Epithelial cell of prostate (primary cell): ENCODE results near the gene NUDC.
A peak's percentile ranks its signal among the peaks of the same experiment; 100 is the strongest.
"Not testable (repeated sequence)": the region's sequence is repeated elsewhere in the genome, so short reads cannot be mapped to it uniquely, and the experiment has no call there.

Experiments
- DNase-seq: peaks from one replicate; pipeline ENCODE4 v3.0.0-alpha.2; 2011; ENCODE audit warnings: low read depth, low spot score
- H3K27ac ChIP-seq: fragments of 450-650 bp; 2 replicates; pipeline ENCODE4 v1.5.1; 2017; ENCODE audit warnings: mild to moderate bottlenecking

NUDC gene

GRCh38 chr1:26910343-26911160, 11.0 kb upstream of the NUDC start:
- DNase-seq, result no peak
- H3K27ac ChIP-seq, result no peak overlapping the region

- DNase-seq, result no peak
- H3K27ac ChIP-seq, result no peak overlapping the region
Measured at GRCh38 chr1:26911399-26912146, 10.0 kb upstream of the NUDC start.

- no peak for DNase-seq
- no peak overlapping the region for H3K27ac ChIP-seq
Measured at GRCh38 chr1:26912147-26912490, 9.4 kb upstream of the NUDC start.

- DNase-seq, result no peak
- no peak overlapping the region for H3K27ac ChIP-seq
Measured at GRCh38 chr1:26913389-26913753, 8.2 kb upstream of the NUDC start.

- no peak for DNase-seq
- no peak within 1 kb of the TSS for H3K27ac ChIP-seq
Measured at GRCh38 chr1:26913754-26914619, 7.6 kb upstream of the NUDC start, which contains the start of gene NR0B2. Gene NR0B2 (minus strand): TSS chr1:26913975. CDS start chr1:26913940, 35 bp downstream.

GRCh38 chr1:26915204-26915842, 6.2 kb upstream of the NUDC start:
- no peak overlapping the region for H3K27ac ChIP-seq
- no peak for DNase-seq

- H3K27ac ChIP-seq, result no peak overlapping the region
- DNase-seq, result no peak
Measured at GRCh38 chr1:26921126-26921539, 410 bp upstream of the NUDC start.

- DNase-seq, result no peak
- peak overlapping the region; percentile 65 for H3K27ac ChIP-seq
Measured at GRCh38 chr1:26922431-26922729, 837 bp downstream of the NUDC start.

GRCh38 chr1:26922901-26923300, 1.4 kb downstream of the NUDC start:
- DNase-seq, result no peak
- H3K27ac ChIP-seq, result peak overlapping the region; percentile 65

GRCh38 chr1:26923711-26924110, 2.2 kb downstream of the NUDC start:
- DNase-seq, result no peak

GRCh38 chr1:26932531-26932930, 11.0 kb downstream of the NUDC start:
- no peak for DNase-seq
- H3K27ac ChIP-seq, result no peak overlapping the region

More at GRCh38 chr1:26923711-26924110, 2.2 kb downstream of the NUDC start:
- H3K27ac ChIP-seq, result peak overlapping the region; percentile 65

- no peak overlapping the region for H3K27ac ChIP-seq
- DNase-seq, result no peak
Measured at GRCh38 chr1:26936823-26937222, 15.3 kb downstream of the NUDC start.

- no peak for DNase-seq
- H3K27ac ChIP-seq, result no peak overlapping the region
Measured at GRCh38 chr1:26938004-26938658, 16.6 kb downstream of the NUDC start.

- no peak for DNase-seq
- no peak overlapping the region for H3K27ac ChIP-seq
Measured at GRCh38 chr1:26938659-26939025, 17.1 kb downstream of the NUDC start.

GRCh38 chr1:26941311-26941710, 19.8 kb downstream of the NUDC start:
- H3K27ac ChIP-seq, result no peak overlapping the region

GRCh38 chr1:26942656-26943055, 21.1 kb downstream of the NUDC start:
- DNase-seq, result no peak
- no peak overlapping the region for H3K27ac ChIP-seq

More at GRCh38 chr1:26941311-26941710, 19.8 kb downstream of the NUDC start:
- DNase-seq, result no peak

GRCh38 chr1:26945138-26945537, 23.6 kb downstream of the NUDC start:
- DNase-seq, result no peak
- no peak overlapping the region for H3K27ac ChIP-seq

GRCh38 chr1:26945728-26946127, 24.2 kb downstream of the NUDC start:
- no peak for DNase-seq
- no peak overlapping the region for H3K27ac ChIP-seq

- no peak overlapping the region for H3K27ac ChIP-seq
- no peak for DNase-seq
Measured at GRCh38 chr1:26946270-26946669, 24.7 kb downstream of the NUDC start.

GRCh38 chr1:26948725-26949057, 27.1 kb downstream of the NUDC start:
- DNase-seq, H3K27ac ChIP-seq: not testable (repeated sequence)
